T-cell (primary cell): ENCODE data around the gene TGOLN2. TPM values are rescaled to one million over a fixed set of nuclear protein-coding genes. Genes with fewer than 3 reads are reported as not detected.

Source experiments
- ATAC-seq, 4 experiments: fragments of 200-7000 bp in 3 of 4; fragments of 150-1000 bp in 1 of 4; cut with Tn5 transposase; replicated peaks in 1 of 4; 1 replicate in 3 of 4; 2 replicates in 1 of 4; pipeline ENCODE4 v1.10.0; 2021; ENCODE audit warnings: moderate library complexity in 3 of 4, mild to moderate bottlenecking in 2 of 4, moderate number of reproducible peaks in 1 of 4
- CTCF ChIA-PET, 2 donors: fragments of 300-600 bp; sonication (Branson Sonifier 250); formaldehyde crosslinking; loops; one replicate each; lab custom pipeline; 2022; ENCODE audit warnings: antibody characterized with exemption in 2 of 2; lab: Charles Lee
- POLR2A ChIA-PET, 2 donors: fragments of 300-600 bp; sonication (Branson Sonifier 250); formaldehyde crosslinking; loops; one replicate each; lab custom pipeline; 2022; ENCODE audit warnings: antibody characterized with exemption in 2 of 2; lab: Charles Lee
- DNase-seq, 35 experiments: peaks; one replicate each; pipeline versions ENCODE4 v3.0.0 to v3.0.0-alpha.2; 2013 to 2023
- H3K27ac ChIP-seq: one replicate; pipeline ENCODE4 v1.5.1; 2013; ENCODE audit warnings: low read length
- H3K27me3 ChIP-seq, 2 experiments: replicated peaks in 1 of 2; 1 replicate in 1 of 2; 2 replicates in 1 of 2; pipeline versions ENCODE4 v1.6.1 to v1.7.0; 2013; ENCODE audit warnings: low read length in 1 of 2, mixed read lengths in 1 of 2; ENCODE audit not compliant: control insufficient read depth in 2 of 2, insufficient read depth in 2 of 2; ENCODE audit errors: extremely low read depth in 1 of 2
- H3K36me3 ChIP-seq, 2 donors: 1 replicate in 1 of 2; 2 replicates in 1 of 2; pipeline versions ENCODE4 v1.6.1 to v1.7.0; 2013; ENCODE audit warnings: low read length in 1 of 2; ENCODE audit not compliant: control insufficient read depth in 2 of 2, insufficient read depth in 1 of 2; ENCODE audit errors: extremely low read depth in 1 of 2
- H3K4me1 ChIP-seq, 2 experiments: 1 replicate in 1 of 2; 2 replicates in 1 of 2; pipeline versions ENCODE4 v1.6.1 to v1.7.0; 2013; ENCODE audit warnings: low read length in 2 of 2, mixed read lengths in 1 of 2; ENCODE audit not compliant: insufficient read depth in 2 of 2, control insufficient read depth in 1 of 2; ENCODE audit errors: extremely low read depth in 1 of 2
- H3K4me3 ChIP-seq, 2 donors: 1 replicate in 1 of 2; 2 replicates in 1 of 2; pipeline versions ENCODE4 v1.5.1 to v1.7.0; 2013; ENCODE audit warnings: mild to moderate bottlenecking in 2 of 2, low read length in 1 of 2, moderate library complexity in 1 of 2; ENCODE audit not compliant: control insufficient read depth in 1 of 2; ENCODE audit errors: extremely low read depth in 1 of 2
- H3K9me3 ChIP-seq: 2 replicates; pipeline ENCODE4 v1.7.0; 2013
- H3K27ac Mint-ChIP-seq, 2 donors: one replicate each; pipeline ENCODE4 v1.8.0; 2020 to 2021; ENCODE audit warnings: mild to moderate bottlenecking in 2 of 2, mixed read lengths in 2 of 2
- H3K27me3 Mint-ChIP-seq, 2 donors: one replicate each; pipeline ENCODE4 v1.8.0; 2021 to 2022; ENCODE audit warnings: mixed read lengths in 2 of 2
- H3K36me3 Mint-ChIP-seq: one replicate; pipeline ENCODE4 v1.8.0; 2021; ENCODE audit warnings: mixed read lengths
- H3K4me1 Mint-ChIP-seq, 3 donors: one replicate each; pipeline ENCODE4 v1.8.0; 2020 to 2022; ENCODE audit warnings: mixed read lengths in 3 of 3, mild to moderate bottlenecking in 1 of 3
- H3K4me3 Mint-ChIP-seq, 3 donors: one replicate each; pipeline ENCODE4 v1.8.0; 2020 to 2022; ENCODE audit warnings: mild to moderate bottlenecking in 3 of 3, mixed read lengths in 3 of 3, moderate library complexity in 3 of 3
- H3K9me3 Mint-ChIP-seq, 3 donors: one replicate each; pipeline ENCODE4 v1.8.0; 2020 to 2022; ENCODE audit warnings: mixed read lengths in 3 of 3
- WGBS: methylation state at CpG from one replicate; pipeline ENCODE4 v1.1.5; 2013; ENCODE audit warnings: missing lambda C conversion rate; ENCODE audit not compliant: insufficient coverage; 5-methylcytosine and 5-hydroxymethylcytosine counted together
- total RNA-seq, 35 experiments: library from RNA in 6 of 35; stranded (reverse) in 6 of 35; fragments of 120-200 nt in 1 of 35; gene quantifications; one replicate each; pipeline versions ENCODE4 v1.2.1 to v1.2.4 and lab custom pipeline; 2013 to 2026

TGOLN2 gene
- total RNA-seq, 5 donors from 2014 or later (not counting 1 experiment from before 2014, with no cell fraction given): 142 to 175 (median 161) TPM

DNA sequence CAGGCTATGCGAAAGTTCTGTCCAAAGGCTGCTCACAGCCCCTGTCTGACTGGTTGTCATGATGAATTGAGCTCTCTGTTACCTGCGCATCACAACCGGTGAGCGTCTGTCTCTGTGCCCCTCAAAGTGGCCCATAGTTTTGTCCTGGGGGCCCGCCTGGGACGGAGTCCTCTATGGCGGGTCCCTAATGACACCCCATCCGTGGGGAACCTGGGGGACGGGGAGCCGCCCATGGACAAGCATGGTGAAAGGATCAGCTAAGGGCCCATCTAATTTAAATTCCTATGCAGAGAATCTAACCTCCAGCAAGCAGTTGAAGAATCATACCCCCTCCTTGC is 27.3 kb upstream of the TGOLN2 start:
- Histone ChIP-seq H3K4me3 (peak overlapping the region; percentile 74 to 81), H3K27ac (peak overlapping the region; percentile 77), H3K36me3 (peaks cover 0 to 30% of the 10 kb centered on the region in 2 donors), H3K9me3 (no peaks in the 10 kb centered on the region), H3K4me1 (peaks cover 13 to 32% of the 10 kb centered on the region in 2 experiments), H3K27me3 (no peaks in the 10 kb centered on the region)
- Mint-ChIP-seq H3K4me1 (peaks cover 54 to 60% (median 59%) of the 10 kb centered on the region in 3 donors), H3K9me3 (no peaks in the 10 kb centered on the region), H3K27me3 (no peaks in the 10 kb centered on the region), H3K4me3 (peak overlapping the region; percentile 92 to 100 (median 97)), H3K36me3 (peaks cover 41% of the 10 kb centered on the region), H3K27ac (peak overlapping the region; percentile 99)
- 14% methylated on average over 7 of the region's 10 CpGs for WGBS
- ChIA-PET CTCF (interaction anchor here (0.6 to 1.3 kb wide), 9 partner anchors 16 to 240 kb away, joined by 3 to 10 read pairs (median 3); partner anchors contain the start of gene TGOLN2 (in 1 of the 2)), POLR2A (interaction anchor here (0.6 to 1.9 kb wide), 7 partner anchors 27 to 1035 kb away, joined by 3 to 16 read pairs (median 4); partner anchors contain the start of gene TGOLN2 (in 2 of the 2))
- ATAC-seq: peak in 3 of 4 experiments; percentile 6 to 15 (median 8)
- DNase-seq: peak in 2 of 35 experiments; percentile 10 to 13

DNA sequence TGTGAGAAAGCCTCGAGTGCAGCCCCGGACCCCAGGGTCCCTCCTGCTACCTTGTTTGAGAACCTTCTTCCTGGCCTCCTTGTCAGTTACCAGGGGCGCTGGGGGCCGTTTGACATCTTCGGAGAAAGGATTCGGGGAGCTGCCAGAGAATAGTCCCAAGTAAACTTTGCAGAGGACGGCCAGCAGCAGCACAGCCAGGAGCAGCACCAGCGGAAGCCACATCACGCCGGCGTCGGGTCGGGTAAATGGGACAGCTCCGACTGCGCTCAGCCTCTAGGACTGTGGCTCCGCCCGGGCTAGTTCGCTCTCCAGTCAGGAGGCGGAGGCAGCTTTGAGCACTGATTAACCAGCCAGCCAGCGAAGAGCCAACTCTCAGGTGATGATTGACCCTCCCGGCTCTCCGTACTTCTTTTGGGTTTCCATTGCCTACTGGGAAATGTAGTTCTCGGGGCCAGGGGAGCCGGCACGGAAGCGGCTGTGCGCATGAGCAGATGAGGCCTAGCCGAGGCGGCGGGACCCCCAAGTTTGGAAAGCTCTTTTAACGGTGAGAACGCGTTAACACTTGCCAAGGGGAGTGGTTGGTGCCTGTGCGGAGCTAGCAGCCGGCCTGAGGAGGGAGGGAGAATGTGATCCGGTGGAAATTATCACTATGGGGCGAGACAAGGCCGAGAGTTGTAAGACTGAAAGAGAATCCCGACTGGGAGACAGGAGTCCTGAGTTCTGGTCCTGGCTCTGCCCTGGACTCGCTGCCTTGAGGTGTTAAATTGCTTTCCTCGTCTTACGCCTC is 26.7 kb upstream of the TGOLN2 start, which contains the start of the genes ELMOD3 and RETSAT:
Gene ELMOD3 (plus strand): TSS at position 484 of the 787 bp plus-strand sequence. CDS start 2,430 bp downstream, outside the sequence.
Gene RETSAT (minus strand): TSS at position 243 of the 787 bp plus-strand sequence. CDS start 21 bp downstream, at position 222.
- Histone ChIP-seq H3K4me3 (peak within 1 kb of the TSS; percentile 74 to 81), H3K9me3 (no peaks in the 10 kb centered on the region), H3K36me3 (peaks cover 0 to 36% of the 10 kb centered on the region in 2 donors), H3K4me1 (peaks cover 13 to 29% of the 10 kb centered on the region in 2 experiments), H3K27ac (peak within 1 kb of the TSS; percentile 77), H3K27me3 (no peaks in the 10 kb centered on the region)
- Mint-ChIP-seq H3K36me3 (peaks cover 43% of the 10 kb centered on the region), H3K9me3 (no peaks in the 10 kb centered on the region), H3K27me3 (no peaks in the 10 kb centered on the region), H3K27ac (peak within 1 kb of the TSS; percentile 99), H3K4me1 (peaks cover 54 to 59% (median 59%) of the 10 kb centered on the region in 3 donors), H3K4me3 (peak within 1 kb of the TSS; percentile 92 to 100 (median 97))
- peak; percentile 98 to 100 (median 99) for ATAC-seq
- peak; percentile 88 to 99 (median 97) for DNase-seq
- WGBS: under 1% methylated on average over 42 of the region's 42 CpGs
- ChIA-PET POLR2A (interaction anchor here (0.6 to 1.9 kb wide), 5 partner anchors 27 to 182 kb away, joined by 3 to 16 read pairs (median 4); partner anchors contain the start of gene TGOLN2 (in 2 of the 2)), CTCF (interaction anchor here (0.6 to 1.3 kb wide), 10 partner anchors 16 to 241 kb away, joined by 3 to 10 read pairs (median 4); partner anchors contain the start of gene TGOLN2 (in 1 of the 2))

DNA sequence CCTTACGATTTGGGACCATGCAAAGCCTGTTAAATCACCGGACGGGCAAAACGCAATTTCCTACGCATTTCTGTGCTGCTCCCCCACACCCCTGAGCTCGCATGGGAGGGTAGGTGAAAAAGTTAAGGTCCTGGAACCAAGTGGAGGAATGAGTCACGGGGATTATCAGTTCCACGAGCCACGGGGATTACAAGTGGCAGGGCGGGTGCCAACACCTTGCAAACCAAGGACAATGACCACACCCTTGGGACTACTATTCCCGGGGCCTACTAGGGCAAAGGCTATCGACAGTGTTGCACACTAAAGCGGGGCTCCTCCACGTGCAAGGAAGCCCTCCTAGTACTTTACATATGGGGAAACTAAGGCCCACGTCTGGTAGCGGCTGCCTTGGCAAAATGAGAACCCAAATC is 26.1 kb upstream of the TGOLN2 start:
- H3K36me3 Mint-ChIP-seq: peaks cover 45% of the 10 kb centered on the region
- ATAC-seq: peak in 2 of 4 experiments; percentile 3 to 4

DNA sequence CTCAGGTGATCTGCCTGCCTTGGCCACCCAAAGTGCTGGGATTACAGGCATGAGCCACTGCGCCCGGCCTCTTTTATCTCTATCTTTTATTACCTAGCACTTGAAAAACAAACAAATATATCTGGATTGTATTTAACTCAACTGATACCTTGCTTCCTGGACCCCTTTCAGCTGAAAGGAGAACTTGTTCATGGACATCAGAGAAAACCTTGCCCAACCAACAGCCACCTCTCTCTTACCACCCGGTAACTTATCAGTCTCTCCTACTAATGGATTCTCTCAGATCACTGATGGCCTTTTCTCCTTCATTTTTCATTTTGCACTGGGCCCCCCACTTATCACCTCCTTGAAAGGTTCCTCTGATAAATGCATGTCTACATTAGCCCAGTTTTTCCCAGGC is 19.8 kb upstream of the TGOLN2 start:
- Mint-ChIP-seq H3K27ac (no peak overlapping the region), H3K36me3 (peaks cover 60% of the 10 kb centered on the region), H3K4me1 (peaks cover 5 to 12% (median 7%) of the 10 kb centered on the region in 3 donors), H3K27me3 (no peaks in the 10 kb centered on the region), H3K4me3 (no peak overlapping the region), H3K9me3 (no peaks in the 10 kb centered on the region)
- Histone ChIP-seq H3K36me3 (peaks cover 7 to 66% of the 10 kb centered on the region in 2 donors), H3K27me3 (no peaks in the 10 kb centered on the region), H3K9me3 (no peaks in the 10 kb centered on the region), H3K27ac (no peak overlapping the region), H3K4me1 (peaks cover 0 to 2% of the 10 kb centered on the region in 2 experiments), H3K4me3 (no peak overlapping the region)
- no peak for DNase-seq
- POLR2A ChIA-PET: no interaction called here
- WGBS: 100% methylated on average over 1 of the region's 3 CpGs
- ATAC-seq: no peak
- CTCF ChIA-PET: no interaction called here

More for the DNA sequence above, 26.1 kb upstream of the TGOLN2 start:
- CTCF ChIA-PET: interaction anchor here in 1 of 2 donors (0.8 to 1.3 kb wide), 4 partner anchors 18 to 198 kb away, joined by 3 to 10 read pairs (median 5); no protein-coding TSS in a partner anchor
- peak overlapping the region; percentile 92 to 100 (median 97) for H3K4me3 Mint-ChIP-seq
- H3K27ac ChIP-seq: peak overlapping the region; percentile 63
- WGBS: 5% methylated on average over 6 of the region's 16 CpGs
- DNase-seq: peak in 3 of 35 experiments; percentile 3 to 19 (median 9)
- no peaks in the 10 kb centered on the region for H3K9me3 ChIP-seq
- H3K27me3 Mint-ChIP-seq: no peaks in the 10 kb centered on the region
- H3K36me3 ChIP-seq: peaks cover 0 to 40% of the 10 kb centered on the region in 2 donors
- H3K27me3 ChIP-seq: no peaks in the 10 kb centered on the region
- POLR2A ChIA-PET: interaction anchor here (1.7 to 1.9 kb wide), 2 partner anchors 26 to 27 kb away, joined by 8 to 16 read pairs; partner anchors contain the start of gene TGOLN2 (in 2 of the 2)
- peak overlapping the region; percentile 99 for H3K27ac Mint-ChIP-seq
- H3K9me3 Mint-ChIP-seq: no peaks in the 10 kb centered on the region
- peaks cover 52 to 59% (median 56%) of the 10 kb centered on the region in 3 donors for H3K4me1 Mint-ChIP-seq
- peak overlapping the region; percentile 74 to 81 for H3K4me3 ChIP-seq
- peaks cover 13 to 29% of the 10 kb centered on the region in 2 experiments for H3K4me1 ChIP-seq

- no peaks in the 10 kb centered on the region for H3K9me3 ChIP-seq
- no peak overlapping the region for H3K4me3 ChIP-seq
- no peaks in the 10 kb centered on the region for H3K4me1 ChIP-seq
- H3K4me3 Mint-ChIP-seq: no peak overlapping the region
- no peak overlapping the region for H3K27ac Mint-ChIP-seq
- H3K36me3 ChIP-seq: peaks cover 7 to 48% of the 10 kb centered on the region in 2 donors
- ChIA-PET CTCF (no interaction called here), POLR2A (no interaction called here)
- H3K36me3 Mint-ChIP-seq: peaks cover 53% of the 10 kb centered on the region
- H3K4me1 Mint-ChIP-seq: no peaks in the 10 kb centered on the region
- no peak for DNase-seq
- H3K27ac ChIP-seq: no peak overlapping the region
- H3K27me3 ChIP-seq: no peaks in the 10 kb centered on the region
- ATAC-seq: no peak
- no peaks in the 10 kb centered on the region for H3K9me3 Mint-ChIP-seq
- H3K27me3 Mint-ChIP-seq: no peaks in the 10 kb centered on the region
- 98% methylated on average over 7 of the region's 14 CpGs for WGBS
Measured at GRCh38 chr2:85344356-85344954, 16.7 kb upstream of the TGOLN2 start.
